ENCODE measurements around the gene IQGAP2. TPM values are rescaled to one million over a fixed set of nuclear protein-coding genes. Genes with fewer than 3 reads are reported as not detected.

IQGAP2 gene
- total and polyA plus RNA-seq, 9 of the 15 experiments (the other 6 are each of a cell fraction or from before 2014, with no cell fraction given): 8.7 to 23.2 (median 17.4) TPM

DNA sequence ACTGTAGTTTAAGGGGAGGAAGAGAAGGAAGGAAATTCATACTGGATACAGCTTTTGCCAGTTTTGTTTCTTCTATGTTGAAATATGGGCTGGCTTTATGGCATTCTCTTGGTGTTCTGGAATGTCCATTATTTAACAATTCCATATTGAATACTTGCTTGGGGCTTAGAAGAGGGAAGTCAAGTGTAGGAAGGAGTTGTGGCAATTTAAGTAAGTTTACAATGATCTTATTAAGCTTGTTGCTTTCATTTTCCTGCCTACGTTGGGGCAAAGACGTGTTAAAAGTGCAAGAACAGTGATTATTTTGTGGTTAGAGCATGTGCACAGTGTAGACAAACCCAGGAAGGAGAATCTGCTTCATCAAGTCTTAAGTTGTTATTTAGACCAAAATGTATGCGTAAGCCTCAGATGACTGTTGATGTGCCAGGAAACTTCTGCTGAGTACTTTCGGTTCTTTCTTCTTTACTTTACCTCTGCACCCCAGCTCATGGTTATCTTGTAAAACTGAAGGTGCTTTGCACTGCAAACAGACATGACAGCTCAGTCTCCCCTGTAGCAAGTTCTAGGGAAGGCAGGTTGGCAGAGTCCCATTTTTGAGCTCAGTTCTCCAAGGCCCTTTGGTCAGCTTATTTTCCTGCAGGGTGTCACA is 144.3 kb downstream of the IQGAP2 start (continued):
- TF ChIP-seq, protein P1, sequence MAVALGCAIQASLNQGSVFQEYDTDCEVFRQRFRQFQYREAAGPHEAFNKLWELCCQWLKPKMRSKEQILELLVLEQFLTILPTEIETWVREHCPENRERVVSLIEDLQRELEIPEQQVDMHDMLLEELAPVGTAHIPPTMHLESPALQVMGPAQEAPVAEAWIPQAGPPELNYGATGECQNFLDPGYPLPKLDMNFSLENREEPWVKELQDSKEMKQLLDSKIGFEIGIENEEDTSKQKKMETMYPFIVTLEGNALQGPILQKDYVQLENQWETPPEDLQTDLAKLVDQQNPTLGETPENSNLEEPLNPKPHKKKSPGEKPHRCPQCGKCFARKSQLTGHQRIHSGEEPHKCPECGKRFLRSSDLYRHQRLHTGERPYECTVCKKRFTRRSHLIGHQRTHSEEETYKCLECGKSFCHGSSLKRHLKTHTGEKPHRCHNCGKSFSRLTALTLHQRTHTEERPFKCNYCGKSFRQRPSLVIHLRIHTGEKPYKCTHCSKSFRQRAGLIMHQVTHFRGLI (CRISPR knock-in tag; IDR thresholded peaks at IDR 0.05): no peak
- TF ChIP-seq JUND (IDR thresholded peaks at IDR 0.05; ENCODE audit: borderline replicate concordance, low read depth, low read length) (no peak), JUND (tag; IDR thresholded peaks at IDR 0.05; ENCODE audit: borderline replicate concordance, low read depth, low read length) (no peak), TSC22D4 (tag; IDR thresholded peaks at IDR 0.05) (no peak), ZNF124 (CRISPR knock-in tag; IDR thresholded peaks at IDR 0.05) (no peak), MTA2 (IDR thresholded peaks at IDR 0.05; ENCODE audit: low read depth) (no peak), LCOR (CRISPR knock-in tag; IDR thresholded peaks at IDR 0.05) (no peak), SMAD3 (CRISPR knock-in tag; conservative IDR thresholded peaks at IDR 0.05) (no peak), HDAC8 (tag; IDR thresholded peaks at IDR 0.05) (no peak)
- TF ChIP-seq, protein P2, sequence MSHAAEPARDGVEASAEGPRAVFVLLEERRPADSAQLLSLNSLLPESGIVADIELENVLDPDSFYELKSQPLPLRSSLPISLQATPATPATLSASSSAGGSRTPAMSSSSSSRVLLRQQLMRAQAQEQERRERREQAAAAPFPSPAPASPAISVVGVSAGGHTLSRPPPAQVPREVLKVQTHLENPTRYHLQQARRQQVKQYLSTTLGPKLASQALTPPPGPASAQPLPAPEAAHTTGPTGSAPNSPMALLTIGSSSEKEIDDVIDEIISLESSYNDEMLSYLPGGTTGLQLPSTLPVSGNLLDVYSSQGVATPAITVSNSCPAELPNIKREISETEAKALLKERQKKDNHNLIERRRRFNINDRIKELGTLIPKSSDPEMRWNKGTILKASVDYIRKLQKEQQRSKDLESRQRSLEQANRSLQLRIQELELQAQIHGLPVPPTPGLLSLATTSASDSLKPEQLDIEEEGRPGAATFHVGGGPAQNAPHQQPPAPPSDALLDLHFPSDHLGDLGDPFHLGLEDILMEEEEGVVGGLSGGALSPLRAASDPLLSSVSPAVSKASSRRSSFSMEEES (CRISPR knock-in tag; IDR thresholded peaks at IDR 0.05): no peak
- TF ChIP-seq, protein P3, sequence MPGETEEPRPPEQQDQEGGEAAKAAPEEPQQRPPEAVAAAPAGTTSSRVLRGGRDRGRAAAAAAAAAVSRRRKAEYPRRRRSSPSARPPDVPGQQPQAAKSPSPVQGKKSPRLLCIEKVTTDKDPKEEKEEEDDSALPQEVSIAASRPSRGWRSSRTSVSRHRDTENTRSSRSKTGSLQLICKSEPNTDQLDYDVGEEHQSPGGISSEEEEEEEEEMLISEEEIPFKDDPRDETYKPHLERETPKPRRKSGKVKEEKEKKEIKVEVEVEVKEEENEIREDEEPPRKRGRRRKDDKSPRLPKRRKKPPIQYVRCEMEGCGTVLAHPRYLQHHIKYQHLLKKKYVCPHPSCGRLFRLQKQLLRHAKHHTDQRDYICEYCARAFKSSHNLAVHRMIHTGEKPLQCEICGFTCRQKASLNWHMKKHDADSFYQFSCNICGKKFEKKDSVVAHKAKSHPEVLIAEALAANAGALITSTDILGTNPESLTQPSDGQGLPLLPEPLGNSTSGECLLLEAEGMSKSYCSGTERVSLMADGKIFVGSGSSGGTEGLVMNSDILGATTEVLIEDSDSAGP (CRISPR knock-in tag; IDR thresholded peaks at IDR 0.05): no peak
